Activated naive CD4-positive, alpha-beta T cell treated with anti-CD3 and anti-CD28 coated beads, Interleukin-2, amount 10 ng/mL, durations not matched to agents 7 days and 5 days (primary cell): Measurements from ENCODE around the gene FOXB1.

Source experiments
- CTCF ChIA-PET: fragments of 350-600 bp; sonication (Branson Sonifier 250); formaldehyde crosslinking; loops from one replicate; lab custom pipeline; 2021; ENCODE audit warnings: antibody characterized with exemption; lab: Charles Lee
- DNase-seq: peaks from one replicate; pipeline ENCODE4 v3.0.0-alpha.2; 2020
- H3K27ac Mint-ChIP-seq: one replicate; pipeline ENCODE4 v1.8.0; 2021; ENCODE audit warnings: mild to moderate bottlenecking, moderate library complexity, mixed read lengths
- H3K27me3 Mint-ChIP-seq: one replicate; pipeline ENCODE4 v1.8.0; 2021; ENCODE audit warnings: mild to moderate bottlenecking, mixed read lengths
- H3K36me3 Mint-ChIP-seq: one replicate; pipeline ENCODE4 v1.8.0; 2021; ENCODE audit warnings: mixed read lengths
- H3K4me1 Mint-ChIP-seq: one replicate; pipeline ENCODE4 v1.8.0; 2021; ENCODE audit warnings: mixed read lengths
- H3K4me3 Mint-ChIP-seq: one replicate; pipeline ENCODE4 v1.8.0; 2021; ENCODE audit warnings: mild to moderate bottlenecking, moderate library complexity, mixed read lengths
- H3K9me3 Mint-ChIP-seq: one replicate; pipeline ENCODE4 v1.8.0; 2021; ENCODE audit warnings: mixed read lengths

The FOXB1 gene

GRCh38 chr15:60017538-60018520 is 13.7 kb downstream of the FOXB1 start:
- H3K9me3 Mint-ChIP-seq = peaks cover 11% of the 10 kb centered on the region
- peak overlapping the region; percentile 46 for H3K27ac Mint-ChIP-seq
- H3K4me3 Mint-ChIP-seq = no peak overlapping the region
- no peak for DNase-seq
- H3K4me1 Mint-ChIP-seq = peaks cover 34% of the 10 kb centered on the region
- peaks cover 5% of the 10 kb centered on the region for H3K36me3 Mint-ChIP-seq
- CTCF ChIA-PET = interaction anchor here (0.6 to 1.0 kb wide), 2 partner anchors 11 to 22 kb away, joined by 3 read pairs; no protein-coding TSS in a partner anchor
- H3K27me3 Mint-ChIP-seq = peaks cover 29% of the 10 kb centered on the region

DNA sequence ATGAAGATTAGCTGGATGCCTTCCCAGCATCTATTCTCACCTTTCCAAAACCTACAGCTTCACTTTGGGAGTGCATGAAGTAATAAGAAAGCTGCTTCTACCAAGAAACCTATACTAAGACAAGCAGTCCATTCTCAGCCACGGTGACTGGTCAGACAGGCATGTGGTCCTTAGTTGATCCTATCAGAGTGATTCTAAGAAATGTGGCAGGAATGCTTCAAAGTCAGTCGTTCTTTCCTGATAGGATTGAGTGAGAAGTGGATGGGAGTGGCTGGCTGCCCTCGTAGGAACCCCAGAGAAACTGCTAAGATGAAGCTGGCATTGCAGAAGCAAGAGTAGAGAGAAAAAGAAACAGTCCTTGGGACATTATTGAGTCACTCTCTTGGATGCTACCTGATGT is 16.6 kb downstream of the FOXB1 start:
- DNase-seq = no peak
- Mint-ChIP-seq H3K27me3 (peaks cover 14% of the 10 kb centered on the region), H3K27ac (no peak overlapping the region), H3K9me3 (peaks cover 11% of the 10 kb centered on the region), H3K36me3 (peaks cover 5% of the 10 kb centered on the region), H3K4me3 (no peak overlapping the region), H3K4me1 (peaks cover 34% of the 10 kb centered on the region)
- CTCF ChIA-PET = interaction anchor here (0.8 to 1.7 kb wide), 2 partner anchors 24 to 330 kb away, joined by 3 to 5 read pairs; no protein-coding TSS in a partner anchor

- Mint-ChIP-seq H3K27me3 (peaks cover 11% of the 10 kb centered on the region), H3K9me3 (peaks cover 11% of the 10 kb centered on the region), H3K36me3 (peaks cover 5% of the 10 kb centered on the region), H3K4me1 (peaks cover 34% of the 10 kb centered on the region), H3K27ac (no peak overlapping the region), H3K4me3 (no peak overlapping the region)
- no peak for DNase-seq
- CTCF ChIA-PET = no interaction called here
Measured at GRCh38 chr15:60021589-60022378, 17.7 kb downstream of the FOXB1 start.

- peaks cover 31% of the 10 kb centered on the region for H3K4me1 Mint-ChIP-seq
- peaks cover 11% of the 10 kb centered on the region for H3K27me3 Mint-ChIP-seq
- CTCF ChIA-PET = no interaction called here
- H3K4me3 Mint-ChIP-seq = no peak overlapping the region
- H3K27ac Mint-ChIP-seq = no peak overlapping the region
- DNase-seq = no peak
- H3K9me3 Mint-ChIP-seq = peaks cover 8% of the 10 kb centered on the region
- peaks cover 2% of the 10 kb centered on the region for H3K36me3 Mint-ChIP-seq
Measured at GRCh38 chr15:60022379-60022741, 18.2 kb downstream of the FOXB1 start.

- no peak for DNase-seq
- CTCF ChIA-PET = no interaction called here
- Mint-ChIP-seq H3K27ac (no peak overlapping the region), H3K4me1 (peaks cover 8% of the 10 kb centered on the region), H3K36me3 (peaks cover 2% of the 10 kb centered on the region), H3K4me3 (no peak overlapping the region), H3K27me3 (peaks cover 11% of the 10 kb centered on the region), H3K9me3 (no peaks in the 10 kb centered on the region)
Measured at GRCh38 chr15:60026555-60026954, 22.4 kb downstream of the FOXB1 start.

- no peak overlapping the region for H3K4me3 Mint-ChIP-seq
- no peaks in the 10 kb centered on the region for H3K36me3 Mint-ChIP-seq
- no peaks in the 10 kb centered on the region for H3K4me1 Mint-ChIP-seq
- DNase-seq = no peak
- CTCF ChIA-PET = interaction anchor here (1.0 kb wide), 1 partner anchor 291 kb away, joined by 3 read pairs; no protein-coding TSS in a partner anchor
- H3K27me3 Mint-ChIP-seq = peaks cover 17% of the 10 kb centered on the region
- H3K27ac Mint-ChIP-seq = no peak overlapping the region
- no peaks in the 10 kb centered on the region for H3K9me3 Mint-ChIP-seq
Measured at GRCh38 chr15:60035344-60035743, 31.2 kb downstream of the FOXB1 start.

GRCh38 chr15:60039316-60039715 is 35.2 kb downstream of the FOXB1 start:
- H3K27ac Mint-ChIP-seq = no peak overlapping the region
- no peaks in the 10 kb centered on the region for H3K36me3 Mint-ChIP-seq
- DNase-seq = no peak
- CTCF ChIA-PET = no interaction called here
- H3K4me3 Mint-ChIP-seq = no peak overlapping the region
- peaks cover 5% of the 10 kb centered on the region for H3K4me1 Mint-ChIP-seq
- no peaks in the 10 kb centered on the region for H3K9me3 Mint-ChIP-seq
- peaks cover 17% of the 10 kb centered on the region for H3K27me3 Mint-ChIP-seq

DNA sequence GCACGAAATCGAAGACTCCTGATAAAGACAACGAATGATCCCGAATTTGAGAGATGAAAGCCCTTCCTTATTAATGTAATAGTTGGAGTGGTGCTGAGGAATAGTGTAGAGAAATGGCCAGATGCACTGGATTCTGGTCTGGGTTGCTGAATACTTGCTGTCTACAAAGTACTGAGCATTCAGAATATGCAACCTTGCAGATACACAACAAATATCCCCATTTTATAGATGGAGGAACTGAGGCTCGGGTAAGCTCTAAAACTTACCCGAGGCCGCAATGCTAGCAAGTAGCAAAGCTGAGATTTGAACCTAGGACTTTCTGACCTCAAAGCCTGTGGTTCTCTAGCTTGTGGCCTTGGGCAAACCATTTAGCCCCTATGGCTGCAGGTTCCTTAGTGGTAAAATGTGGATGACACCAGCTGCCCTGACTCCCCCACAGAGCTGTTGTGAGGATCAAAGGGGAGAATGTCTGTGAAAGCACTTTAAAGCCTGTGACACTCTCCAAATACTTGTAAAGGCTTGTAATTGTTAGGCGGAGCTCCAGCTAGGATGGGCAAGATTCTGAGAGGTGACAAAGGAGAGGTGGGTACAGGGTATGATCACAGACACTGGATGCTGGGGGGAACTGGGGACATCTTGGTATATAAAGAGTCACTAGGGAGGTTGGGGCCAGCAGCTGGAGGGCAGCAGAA is 39.8 kb downstream of the FOXB1 start:
- peaks cover 20% of the 10 kb centered on the region for H3K4me1 Mint-ChIP-seq
- no peak overlapping the region for H3K27ac Mint-ChIP-seq
- H3K4me3 Mint-ChIP-seq = no peak overlapping the region
- peaks cover 1% of the 10 kb centered on the region for H3K9me3 Mint-ChIP-seq
- peaks cover 2% of the 10 kb centered on the region for H3K36me3 Mint-ChIP-seq
- DNase-seq = no peak
- H3K27me3 Mint-ChIP-seq = peaks cover 9% of the 10 kb centered on the region
- CTCF ChIA-PET = interaction anchor here (1.2 kb wide), 1 partner anchor 40 kb away, joined by 6 read pairs; the partner anchor contains the start of gene FOXB1

DNA sequence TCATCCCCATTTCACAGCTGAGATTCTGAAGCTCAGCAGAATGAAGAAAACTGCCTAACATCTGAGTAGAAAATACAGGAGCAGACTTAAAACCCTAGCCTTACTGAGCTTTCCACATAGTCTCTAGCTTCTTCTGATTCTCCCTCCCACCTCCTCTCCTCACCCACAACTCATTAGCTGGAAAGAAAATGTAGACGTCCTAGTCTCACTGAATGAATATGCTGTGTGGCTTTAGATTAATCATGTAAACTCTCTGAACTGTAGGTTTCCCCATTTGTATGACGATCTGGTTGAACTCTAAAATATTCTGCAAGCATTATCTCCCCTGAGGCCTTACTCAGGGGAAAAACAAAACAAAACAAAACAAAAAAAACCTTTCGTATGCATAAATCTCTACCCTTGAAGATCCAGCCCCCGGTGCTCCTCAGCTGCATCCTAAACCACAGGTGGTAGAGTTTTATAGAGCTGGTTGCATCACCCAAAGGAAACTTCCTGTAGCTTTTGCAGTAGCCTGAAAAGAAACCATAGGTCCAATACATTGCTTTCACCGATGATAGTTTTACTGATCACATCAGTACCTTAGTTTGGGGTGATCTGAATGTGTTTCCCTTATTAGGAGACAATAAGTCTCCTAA is 40.6 kb downstream of the FOXB1 start:
- Mint-ChIP-seq H3K9me3 (peaks cover 6% of the 10 kb centered on the region), H3K27ac (peak overlapping the region; percentile 80), H3K36me3 (peaks cover 2% of the 10 kb centered on the region), H3K27me3 (peaks cover 10% of the 10 kb centered on the region), H3K4me1 (peaks cover 20% of the 10 kb centered on the region), H3K4me3 (peak overlapping the region; percentile 16)
- CTCF ChIA-PET = interaction anchor here (1.2 kb wide), 1 partner anchor 40 kb away, joined by 6 read pairs; the partner anchor contains the start of gene FOXB1
- DNase-seq = peak; percentile 63

GRCh38 chr15:60047701-60048100 is 43.6 kb downstream of the FOXB1 start:
- Mint-ChIP-seq H3K9me3 (peaks cover 16% of the 10 kb centered on the region), H3K36me3 (peaks cover 4% of the 10 kb centered on the region), H3K4me1 (peaks cover 20% of the 10 kb centered on the region), H3K27me3 (peaks cover 5% of the 10 kb centered on the region), H3K4me3 (no peak overlapping the region), H3K27ac (no peak overlapping the region)
- CTCF ChIA-PET = no interaction called here
- no peak for DNase-seq

GRCh38 chr15:60049948-60050347 is 45.8 kb downstream of the FOXB1 start:
- Mint-ChIP-seq H3K27ac (peak overlapping the region; percentile 4), H3K36me3 (peaks cover 4% of the 10 kb centered on the region), H3K4me1 (peaks cover 9% of the 10 kb centered on the region), H3K9me3 (peaks cover 16% of the 10 kb centered on the region), H3K4me3 (no peak overlapping the region), H3K27me3 (peaks cover 25% of the 10 kb centered on the region)
- no peak for DNase-seq
- CTCF ChIA-PET = no interaction called here

GRCh38 chr15:60052796-60053195 is 48.7 kb downstream of the FOXB1 start:
- Mint-ChIP-seq H3K9me3 (peaks cover 15% of the 10 kb centered on the region), H3K4me3 (no peak overlapping the region), H3K36me3 (peaks cover 1% of the 10 kb centered on the region), H3K27me3 (peaks cover 46% of the 10 kb centered on the region), H3K27ac (no peak overlapping the region), H3K4me1 (no peaks in the 10 kb centered on the region)
- no peak for DNase-seq
- CTCF ChIA-PET = no interaction called here

DNA sequence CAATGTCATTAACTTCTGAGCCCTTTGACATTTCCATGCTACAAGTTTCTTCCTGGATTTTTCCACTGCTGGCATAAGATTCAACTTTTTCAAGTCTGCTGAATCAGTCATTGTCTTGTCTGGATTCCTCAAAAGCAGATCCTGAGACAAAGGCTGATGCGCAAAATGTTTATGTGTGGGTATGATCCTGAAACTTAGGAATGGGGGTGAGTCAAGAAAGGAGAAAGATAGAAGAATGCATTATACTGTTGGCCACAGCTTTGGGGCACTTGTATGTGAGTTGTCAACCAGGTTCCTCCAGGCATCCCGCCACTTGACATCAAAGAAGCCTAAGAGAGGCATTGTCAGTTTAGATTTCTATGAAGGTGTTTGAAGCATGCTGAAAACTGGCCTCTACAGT is 50.4 kb downstream of the FOXB1 start:
- Mint-ChIP-seq H3K4me1 (no peaks in the 10 kb centered on the region), H3K27me3 (peaks cover 47% of the 10 kb centered on the region), H3K4me3 (no peak overlapping the region), H3K36me3 (peaks cover 1% of the 10 kb centered on the region), H3K9me3 (peaks cover 13% of the 10 kb centered on the region), H3K27ac (no peak overlapping the region)
- no peak for DNase-seq
- CTCF ChIA-PET = no interaction called here
